Hindlimb muscle (tissue), 1 donor: ENCODE results near the gene RNF223. TPM values are rescaled to one million over a fixed set of nuclear protein-coding genes. Genes with fewer than 3 reads are reported as not detected.

Source experiments
- DNase-seq: peaks from one replicate; pipeline ENCODE4 v3.0.0-alpha.2; 2013
- polyA plus RNA-seq: library from polyadenylated mRNA; unstranded; fragments of 120-200 nt; gene quantifications from one replicate; pipeline ENCODE4 v1.2.1, GENCODE V29; 2013; ENCODE audit not compliant: insufficient read length

RNF223 gene
- 0.31 TPM for polyA plus RNA-seq

- DNase-seq = no peak
Observed at GRCh38 chr1:1073743-1074587, at the start of gene RNF223. Gene RNF223, minus strand, starts transcription at chr1:1074306. Its CDS starts 1,740 bp downstream, at chr1:1072566.

DNA sequence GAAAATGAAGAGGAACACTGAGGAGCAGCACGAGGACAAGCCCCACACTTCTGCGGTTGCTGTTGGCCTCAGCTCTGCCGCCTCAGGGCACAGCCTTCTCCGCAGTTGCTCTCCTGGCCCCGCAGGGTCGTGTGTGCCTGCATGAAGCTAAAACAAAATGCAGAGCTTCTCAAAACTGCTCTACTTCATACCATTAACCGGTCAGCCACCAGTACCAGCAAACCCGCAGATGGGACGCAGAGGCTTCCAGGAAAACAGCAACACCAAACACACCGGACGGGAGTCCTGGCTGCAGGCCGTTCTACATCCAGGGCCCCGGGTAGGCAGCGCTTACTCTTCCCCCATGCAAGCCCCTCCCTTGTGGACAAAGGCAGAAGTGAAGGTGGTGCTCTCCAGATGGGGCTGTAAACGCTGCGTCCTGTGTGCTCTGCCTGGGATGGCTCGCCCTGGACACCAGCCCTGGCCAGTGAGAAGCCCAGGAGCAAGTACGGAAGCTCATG is 48.9 kb upstream of the RNF223 start:
- DNase-seq = no peak

DNA sequence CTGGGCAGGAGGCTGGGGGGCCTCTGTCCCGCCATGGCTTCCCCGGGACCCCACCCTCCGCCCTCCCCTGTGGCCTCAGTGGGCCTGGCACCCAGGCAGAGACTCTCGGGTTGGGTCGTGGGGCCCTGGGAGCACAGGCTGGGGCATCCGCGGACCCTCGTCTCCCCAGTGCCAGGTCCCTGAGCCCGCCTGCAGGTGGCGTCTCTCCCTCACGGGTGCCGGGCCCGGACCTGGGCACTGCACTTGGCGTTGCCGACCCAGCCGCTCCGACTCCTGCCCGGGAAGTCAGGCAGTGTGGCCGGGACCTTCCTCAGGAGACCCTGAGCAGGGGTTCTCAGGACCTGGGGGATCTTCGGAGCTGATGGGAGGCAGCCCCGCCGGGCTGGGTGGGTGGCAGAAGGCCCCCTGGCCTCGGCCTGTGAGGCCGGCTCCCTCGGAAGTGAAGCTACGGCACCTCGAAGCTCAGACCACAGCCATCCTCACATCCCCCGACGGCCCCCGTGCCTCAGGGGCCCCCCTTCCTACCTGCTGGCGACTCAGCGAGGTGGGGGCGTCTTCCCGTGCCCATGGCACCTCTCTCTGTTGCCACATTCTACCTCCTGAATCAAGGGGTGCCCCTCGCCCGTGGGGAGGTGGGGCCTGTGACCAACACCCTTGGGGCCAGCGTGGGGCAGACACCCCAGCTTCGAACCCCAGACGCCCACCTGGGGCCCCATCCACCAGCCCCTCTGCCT is 48.1 kb upstream of the RNF223 start:
- DNase-seq = peak; percentile 81

DNA sequence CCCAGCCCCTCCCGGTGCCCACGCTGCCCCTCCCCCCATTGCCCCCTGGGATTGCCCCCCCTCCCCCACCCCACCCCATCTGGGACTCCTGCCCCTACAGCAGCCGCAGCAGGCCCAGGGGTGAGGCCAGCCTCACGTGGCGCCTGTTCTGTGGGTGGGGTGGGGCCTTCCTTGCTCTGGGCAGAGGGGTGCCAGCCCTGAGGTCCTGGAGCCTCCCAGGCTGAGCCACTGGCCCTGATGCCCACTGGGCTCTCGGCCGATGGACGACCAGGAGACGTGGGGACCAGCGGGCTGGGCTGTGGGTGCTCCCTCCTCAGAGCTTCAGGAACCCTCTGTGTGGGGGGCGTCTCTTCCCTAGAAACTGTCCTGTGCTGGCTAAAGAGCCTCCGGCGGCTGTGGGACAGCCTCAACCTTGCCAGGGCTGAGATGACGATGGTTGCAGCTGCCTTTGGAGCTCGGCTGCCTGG is 47.5 kb upstream of the RNF223 start:
- no peak for DNase-seq

- no peak for DNase-seq
Observed at GRCh38 chr1:1120866-1121591, 46.9 kb upstream of the RNF223 start.

DNA sequence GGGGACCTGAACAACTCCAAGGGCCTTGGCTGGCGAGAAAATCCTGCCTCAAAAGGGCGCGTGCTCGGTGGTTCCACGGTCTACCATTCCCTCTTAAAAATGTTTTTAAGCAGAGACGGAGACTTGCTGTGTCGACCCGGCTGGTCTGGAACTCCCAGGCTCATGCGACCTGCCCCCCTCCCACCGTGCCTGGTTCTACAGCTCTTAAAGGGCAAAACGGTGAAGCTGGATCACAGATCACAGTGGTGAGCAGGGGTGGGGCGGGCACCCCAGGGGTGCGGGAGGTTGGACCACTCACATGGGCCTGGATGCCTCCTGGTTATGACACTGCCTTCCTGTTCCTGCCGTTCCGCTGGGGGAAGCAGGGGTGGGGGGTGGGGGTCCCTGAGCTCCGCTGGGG is 46.0 kb upstream of the RNF223 start:
- no peak for DNase-seq

- no peak for DNase-seq
Observed at GRCh38 chr1:1119272-1119890, 45.3 kb upstream of the RNF223 start.

GRCh38 chr1:1118876-1119220 is 44.7 kb upstream of the RNF223 start:
- no peak for DNase-seq

GRCh38 chr1:1118011-1118875 is 44.1 kb upstream of the RNF223 start:
- DNase-seq = no peak

- no peak for DNase-seq
Observed at GRCh38 chr1:1117469-1117831, 43.3 kb upstream of the RNF223 start.

GRCh38 chr1:1116701-1117468 is 42.8 kb upstream of the RNF223 start:
- DNase-seq = no peak

DNA sequence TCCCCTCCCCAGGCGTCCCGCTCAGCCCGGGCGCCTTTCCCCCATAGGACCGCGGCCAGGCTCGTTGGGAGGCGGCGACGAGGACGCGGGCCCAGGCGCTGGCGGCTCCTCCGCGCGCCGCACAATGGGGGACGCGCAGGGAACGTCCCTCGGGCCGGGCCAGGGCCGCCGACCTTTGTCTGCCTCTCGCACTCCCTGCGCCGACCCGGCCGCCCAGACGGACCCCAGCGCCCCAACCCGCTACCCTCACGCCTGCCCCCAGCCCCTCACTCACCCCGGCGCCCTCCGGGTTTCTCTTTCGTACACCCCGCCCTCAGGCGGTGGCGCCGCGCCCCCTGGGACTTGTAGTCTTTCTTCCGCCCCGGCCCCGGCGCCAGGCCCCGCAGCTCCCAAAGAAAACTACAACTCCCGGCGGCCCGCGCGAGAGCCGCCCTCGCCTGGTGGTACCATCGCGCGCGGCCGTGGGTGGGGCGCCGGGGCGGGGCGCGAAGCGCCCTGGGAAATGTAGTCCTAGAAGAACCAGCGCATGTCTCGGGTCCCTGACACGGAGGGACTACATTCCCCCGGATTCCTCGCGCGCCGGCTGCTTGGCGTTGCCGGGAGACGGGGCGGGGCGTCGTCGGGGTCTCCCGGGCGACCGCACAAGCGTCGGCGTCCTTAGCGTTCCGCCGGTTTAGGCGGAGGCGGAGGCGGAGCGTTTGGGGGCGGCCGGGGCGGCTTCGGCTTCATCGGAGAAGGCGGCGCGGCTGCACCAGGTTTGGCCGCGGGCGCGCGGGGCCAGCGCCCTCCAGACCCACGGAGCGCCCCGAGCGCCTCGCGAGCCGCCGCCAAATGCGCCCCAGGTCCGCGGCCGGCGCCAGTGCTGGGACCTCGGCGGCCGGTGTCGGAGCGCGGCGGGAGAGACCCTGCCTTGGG is 41.9 kb upstream of the RNF223 start, which contains the start of gene C1orf159:
Gene C1orf159 (minus strand): TSS at position 304 of the 915 bp plus-strand sequence. CDS start 24,546 bp downstream, outside the sequence.
- peak; percentile 99 for DNase-seq

DNA sequence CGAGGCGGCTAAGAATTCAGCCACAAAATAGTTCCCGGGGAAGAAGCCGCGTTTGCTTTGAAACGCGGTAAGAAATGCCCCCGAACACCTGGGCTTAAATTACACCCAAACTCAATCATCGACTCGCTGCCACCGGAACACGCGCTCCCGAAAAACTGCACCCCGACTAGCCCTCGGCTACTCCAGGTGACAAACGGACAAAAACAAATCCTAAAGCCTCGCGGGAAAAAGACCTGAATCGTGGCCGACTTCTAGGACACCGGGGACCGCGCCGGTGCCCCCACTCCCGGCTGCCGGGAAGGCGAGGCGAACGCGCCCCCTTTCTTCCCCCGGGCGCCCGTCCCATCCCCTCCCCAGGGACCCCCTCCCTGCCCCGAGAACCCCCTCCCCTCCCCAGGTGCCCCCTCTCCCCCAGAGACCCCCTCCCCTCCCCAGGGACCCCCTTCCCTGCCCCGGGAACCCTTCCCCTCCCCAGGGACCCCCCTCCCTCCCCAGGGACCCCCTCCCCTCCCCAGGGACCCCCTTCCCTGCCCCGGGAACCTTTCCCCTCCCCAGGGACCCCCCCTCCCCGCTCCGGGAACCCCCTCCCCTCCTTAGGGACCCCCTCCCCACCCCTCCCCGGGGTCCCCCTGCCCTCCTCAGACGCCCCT is 41.2 kb upstream of the RNF223 start:
- no peak for DNase-seq

DNA sequence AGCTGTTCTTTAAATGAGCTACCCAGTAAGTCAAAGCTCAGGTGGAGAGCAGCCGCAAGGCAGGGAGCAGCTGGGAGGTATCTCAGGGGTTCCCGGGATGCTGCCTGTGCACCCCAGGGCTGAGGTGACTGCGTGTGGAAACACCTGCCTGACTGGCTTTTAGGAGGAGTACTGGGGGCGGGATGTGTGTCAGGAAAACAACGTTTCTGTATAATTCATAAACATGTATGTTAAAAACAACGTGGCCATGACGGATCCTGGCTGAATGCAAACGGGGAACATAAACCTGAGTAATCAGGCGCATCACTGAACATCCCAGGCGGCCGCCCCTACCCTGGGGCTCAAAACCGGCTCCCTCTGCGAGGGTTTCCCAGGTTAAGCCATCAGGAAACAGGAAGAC is 40.3 kb upstream of the RNF223 start:
- DNase-seq = no peak

DNA sequence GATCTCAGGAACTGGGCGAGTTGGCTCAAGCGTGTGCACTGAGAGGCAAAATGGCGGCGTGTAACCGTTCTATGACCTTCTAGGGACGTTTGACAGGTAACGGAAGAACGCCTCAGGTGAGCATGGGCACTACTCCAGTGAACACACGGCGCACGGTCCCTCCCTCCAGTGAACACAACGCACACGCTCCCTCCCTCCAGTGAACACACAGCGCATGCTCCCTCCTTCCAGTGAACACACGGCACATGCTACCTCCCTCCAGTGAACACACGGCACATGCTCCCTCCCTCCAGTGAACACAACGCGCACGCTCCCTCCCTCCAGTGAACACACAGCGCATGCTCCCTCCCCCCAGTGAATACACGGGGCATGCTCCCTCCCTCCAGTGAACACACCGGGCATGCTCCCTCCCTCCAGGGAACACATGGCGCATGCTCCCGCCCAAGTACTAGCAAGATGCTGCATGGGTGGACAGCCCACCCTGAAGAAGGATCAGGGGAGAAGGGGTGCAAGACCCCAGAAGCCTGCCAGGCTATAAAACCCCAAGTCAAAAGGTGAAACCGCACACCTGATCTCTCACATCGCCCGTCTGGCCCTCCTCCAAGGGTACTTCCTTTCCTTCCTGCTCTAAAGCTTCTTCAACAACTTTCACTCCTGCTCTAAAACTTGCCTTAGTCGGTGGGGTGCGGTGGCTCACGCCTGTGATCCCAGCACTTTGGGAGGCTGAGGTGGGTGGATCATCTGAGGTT is 38.3 kb upstream of the RNF223 start:
- DNase-seq = no peak

GRCh38 chr1:1111516-1112236 is 37.6 kb upstream of the RNF223 start:
- DNase-seq = no peak

DNA sequence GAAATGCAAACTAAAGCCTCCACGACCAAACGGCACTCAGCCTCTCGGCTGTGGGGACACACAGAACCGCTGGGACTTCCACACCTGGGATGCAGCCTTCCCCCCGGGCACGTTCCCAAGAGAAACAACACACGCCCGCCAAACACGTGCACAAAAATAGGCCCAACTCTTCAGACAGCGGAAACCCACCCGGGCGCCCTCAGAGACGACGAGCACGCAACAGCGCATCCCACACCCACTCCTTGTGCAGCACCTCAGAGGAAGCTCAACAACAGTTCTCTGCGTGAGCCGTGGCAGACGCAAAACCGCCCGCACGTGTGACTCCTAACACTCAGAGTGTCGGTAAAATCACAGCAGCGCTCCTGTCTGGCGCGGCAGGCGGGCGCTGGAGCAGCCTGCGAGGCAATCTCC is 36.5 kb upstream of the RNF223 start:
- DNase-seq = no peak
